Muscle of leg (tissue), 11 donors: Measurements from ENCODE around the gene ALDH3B1. TPM values are rescaled to one million over a fixed set of nuclear protein-coding genes. Genes with fewer than 3 reads are reported as not detected.

Source experiments
- DNase-seq: peaks from one replicate; pipeline ENCODE4 v3.0.0; 2013
- H3K27ac ChIP-seq: one replicate; pipeline ENCODE4 v1.5.1; 2013; ENCODE audit warnings: mild to moderate bottlenecking, low read length, control low read depth
- H3K27me3 ChIP-seq: one replicate; pipeline ENCODE4 v1.6.1; 2013; ENCODE audit warnings: low read length; ENCODE audit not compliant: control insufficient read depth, insufficient read depth
- H3K36me3 ChIP-seq: one replicate; pipeline ENCODE4 v1.6.1; 2013; ENCODE audit warnings: low read length; ENCODE audit not compliant: control insufficient read depth, insufficient read depth
- H3K4me1 ChIP-seq: one replicate; pipeline ENCODE4 v1.6.1; 2013; ENCODE audit warnings: low read length; ENCODE audit not compliant: control insufficient read depth, insufficient read depth
- H3K4me3 ChIP-seq: one replicate; pipeline ENCODE4 v1.5.1; 2013; ENCODE audit warnings: low read length, control low read depth
- H3K9me3 ChIP-seq: replicated peaks from 2 replicates; pipeline ENCODE4 v1.6.1; 2013; ENCODE audit warnings: low read depth, low read length; ENCODE audit not compliant: control insufficient read depth
- WGBS: methylation state at CpG from one replicate; pipeline ENCODE4 v1.1.5; 2013; ENCODE audit warnings: missing lambda C conversion rate; ENCODE audit not compliant: insufficient coverage; 5-methylcytosine and 5-hydroxymethylcytosine counted together
- polyA plus RNA-seq, 8 donors: library from polyadenylated mRNA; unstranded; fragments of 120-200 nt; gene quantifications; one replicate each; pipeline versions ENCODE4 v1.2.1 to v1.2.3, GENCODE V29; 2013; ENCODE audit warnings: inconsistent platforms in 1 of 8, low replicate concordance in 1 of 8; ENCODE audit not compliant: insufficient read length in 8 of 8, insufficient read depth in 1 of 8
- total RNA-seq: library from RNA; stranded (reverse); fragments of 120-200 nt; gene quantifications from one replicate; pipeline ENCODE4 v1.2.4, GENCODE V29; 2013

Gene ALDH3B1
- total and polyA plus RNA-seq, 9 donors: 3.2 to 10.7 (median 5.4) TPM

GRCh38 chr11:68052137-68052873 lies 42.2 kb downstream of the ALDH3B1 start:
- WGBS: 84% methylated on average over 14 of the region's 15 CpGs
- Histone ChIP-seq H3K36me3 (peaks cover 27% of the 10 kb centered on the region), H3K4me3 (no peak overlapping the region)

GRCh38 chr11:68053117-68053516 lies 43.0 kb downstream of the ALDH3B1 start:
- DNase-seq: peak; percentile 32

More at GRCh38 chr11:68052137-68052873, 42.2 kb downstream of the ALDH3B1 start:
- H3K9me3 ChIP-seq: no peaks in the 10 kb centered on the region
- H3K27ac ChIP-seq: no peak overlapping the region
- H3K4me1 ChIP-seq: peaks cover 8% of the 10 kb centered on the region
- no peaks in the 10 kb centered on the region for H3K27me3 ChIP-seq
- DNase-seq: no peak

GRCh38 chr11:68053981-68054812 lies 44.1 kb downstream of the ALDH3B1 start:
- peaks cover 23% of the 10 kb centered on the region for H3K36me3 ChIP-seq
- 74% methylated on average over 5 of the region's 11 CpGs for WGBS
- H3K27ac ChIP-seq: no peak overlapping the region

More at GRCh38 chr11:68053117-68053516, 43.0 kb downstream of the ALDH3B1 start:
- H3K4me1 ChIP-seq: peaks cover 8% of the 10 kb centered on the region
- no peaks in the 10 kb centered on the region for H3K9me3 ChIP-seq
- no peaks in the 10 kb centered on the region for H3K27me3 ChIP-seq
- 51% methylated on average over 8 of the region's 9 CpGs for WGBS
- peaks cover 27% of the 10 kb centered on the region for H3K36me3 ChIP-seq
- H3K27ac ChIP-seq: no peak overlapping the region
- H3K4me3 ChIP-seq: no peak overlapping the region

GRCh38 chr11:68056317-68057285 lies 46.5 kb downstream of the ALDH3B1 start:
- WGBS: 89% methylated on average over 5 of the region's 12 CpGs
- Histone ChIP-seq H3K27ac (no peak overlapping the region), H3K9me3 (no peaks in the 10 kb centered on the region), H3K27me3 (no peaks in the 10 kb centered on the region), H3K36me3 (peaks cover 15% of the 10 kb centered on the region), H3K4me1 (peaks cover under 1% of the 10 kb centered on the region), H3K4me3 (no peak overlapping the region)
- no peak for DNase-seq

More at GRCh38 chr11:68053981-68054812, 44.1 kb downstream of the ALDH3B1 start:
- no peak overlapping the region for H3K4me3 ChIP-seq
- peaks cover 8% of the 10 kb centered on the region for H3K4me1 ChIP-seq
- DNase-seq: no peak
- H3K9me3 ChIP-seq: no peaks in the 10 kb centered on the region
- no peaks in the 10 kb centered on the region for H3K27me3 ChIP-seq

GRCh38 chr11:68057807-68058206 lies 47.7 kb downstream of the ALDH3B1 start:
- Histone ChIP-seq H3K4me1 (no peaks in the 10 kb centered on the region), H3K9me3 (no peaks in the 10 kb centered on the region), H3K27ac (no peak overlapping the region), H3K27me3 (no peaks in the 10 kb centered on the region), H3K36me3 (peaks cover 25% of the 10 kb centered on the region), H3K4me3 (no peak overlapping the region)
- WGBS: no CpG with 5 or more reads among the region's 4 CpGs
- no peak for DNase-seq

GRCh38 chr11:68061508-68061907 lies 51.4 kb downstream of the ALDH3B1 start:
- Histone ChIP-seq H3K4me1 (no peaks in the 10 kb centered on the region), H3K27me3 (no peaks in the 10 kb centered on the region), H3K36me3 (peaks cover 37% of the 10 kb centered on the region), H3K9me3 (no peaks in the 10 kb centered on the region), H3K4me3 (no peak overlapping the region), H3K27ac (no peak overlapping the region)
- 100% methylated on average over 1 of the region's 7 CpGs for WGBS
- no peak for DNase-seq

- no peak for DNase-seq
- no peaks in the 10 kb centered on the region for H3K27me3 ChIP-seq
- peaks cover 61% of the 10 kb centered on the region for H3K36me3 ChIP-seq
- no peaks in the 10 kb centered on the region for H3K9me3 ChIP-seq
- H3K27ac ChIP-seq: no peak overlapping the region
- no CpG with 5 or more reads among the region's 2 CpGs for WGBS
- H3K4me1 ChIP-seq: no peaks in the 10 kb centered on the region
- H3K4me3 ChIP-seq: no peak overlapping the region
Measured at GRCh38 chr11:68064926-68065325, 54.8 kb downstream of the ALDH3B1 start.

- 94% methylated on average over 2 of the region's 5 CpGs for WGBS
- H3K27me3 ChIP-seq: no peaks in the 10 kb centered on the region
- peaks cover 65% of the 10 kb centered on the region for H3K36me3 ChIP-seq
Measured at GRCh38 chr11:68065841-68066240, 55.7 kb downstream of the ALDH3B1 start.

GRCh38 chr11:68066742-68067141 lies 56.6 kb downstream of the ALDH3B1 start:
- H3K9me3 ChIP-seq: no peaks in the 10 kb centered on the region
- no peaks in the 10 kb centered on the region for H3K4me1 ChIP-seq
- H3K27me3 ChIP-seq: no peaks in the 10 kb centered on the region
- DNase-seq: no peak
- 67% methylated on average over 2 of the region's 3 CpGs for WGBS
- no peak overlapping the region for H3K4me3 ChIP-seq
- no peak overlapping the region for H3K27ac ChIP-seq
- peaks cover 67% of the 10 kb centered on the region for H3K36me3 ChIP-seq

More at GRCh38 chr11:68065841-68066240, 55.7 kb downstream of the ALDH3B1 start:
- H3K4me1 ChIP-seq: no peaks in the 10 kb centered on the region
- H3K27ac ChIP-seq: no peak overlapping the region
- no peak for DNase-seq
- H3K9me3 ChIP-seq: no peaks in the 10 kb centered on the region
- no peak overlapping the region for H3K4me3 ChIP-seq
